HFFc6 (cell line): ENCODE measurements around the gene SSNA1. TPM values are rescaled to one million over a fixed set of nuclear protein-coding genes. Genes with fewer than 3 reads are reported as not detected.

ENCODE experiments used
- DNase-seq: peaks from one replicate; pipeline ENCODE4 v3.0.0-alpha.2; 2018
- H3K27ac Mint-ChIP-seq: 2 replicates; pipeline ENCODE4 v1.8.0; 2020; ENCODE audit warnings: mild to moderate bottlenecking, mixed read lengths
- H3K27me3 Mint-ChIP-seq: 2 replicates; pipeline ENCODE4 v1.8.0; 2021; ENCODE audit warnings: mild to moderate bottlenecking, moderate library complexity, mixed read lengths; ENCODE audit not compliant: insufficient read depth
- H3K36me3 Mint-ChIP-seq: 2 replicates; pipeline ENCODE4 v1.8.0; 2021; ENCODE audit warnings: low read depth, mixed read lengths
- H3K4me1 Mint-ChIP-seq: 2 replicates; pipeline ENCODE4 v1.8.0; 2020; ENCODE audit warnings: low read depth, mixed read lengths
- H3K4me3 Mint-ChIP-seq: 2 replicates; pipeline ENCODE4 v1.8.0; 2020; ENCODE audit warnings: mild to moderate bottlenecking, moderate library complexity, mixed read lengths
- H3K9me3 Mint-ChIP-seq: 2 replicates; pipeline ENCODE4 v1.8.0; 2020; ENCODE audit warnings: mild to moderate bottlenecking, mixed read lengths
- CTCF ChIP-seq: fragments of 200-600 bp; sonication (generic); IDR thresholded peaks from 2 replicates; pipeline ENCODE4 v1.5.0; 2021; ENCODE audit warnings: antibody characterized with exemption, mild to moderate bottlenecking
- total RNA-seq, 6 experiments: library from RNA; stranded (reverse); fragmentation: NEBNext Ultra II Directional; extraction: Animal tissue kit (Norgen Biotek cat#: 25700); gene quantifications; 2 replicates in 1 of 6; 3 replicates in 5 of 6; pipeline ENCODE4 v1.2.3, GENCODE V29; 2021

The SSNA1 gene
- total RNA-seq, 6 experiments from 2014 or later, result 76.7 to 82.8 (median 82.1) TPM

GRCh38 chr9:137149942-137150616 is 38.4 kb upstream of the SSNA1 start:
- DNase-seq, result no peak
- no peaks in the 10 kb centered on the region for H3K4me1 Mint-ChIP-seq
- TF ChIP-seq CTCF, result no peak
- H3K27ac Mint-ChIP-seq, result no peak overlapping the region
- H3K9me3 Mint-ChIP-seq, result no peaks in the 10 kb centered on the region
- peaks cover 1% of the 10 kb centered on the region for H3K27me3 Mint-ChIP-seq
- no peak overlapping the region for H3K4me3 Mint-ChIP-seq
- H3K36me3 Mint-ChIP-seq, result no peaks in the 10 kb centered on the region

GRCh38 chr9:137150617-137151457 is 37.6 kb upstream of the SSNA1 start:
- no peak for TF ChIP-seq CTCF
- Mint-ChIP-seq H3K36me3 (no peaks in the 10 kb centered on the region), H3K27me3 (peaks cover 1% of the 10 kb centered on the region), H3K4me1 (no peaks in the 10 kb centered on the region), H3K27ac (no peak overlapping the region), H3K9me3 (no peaks in the 10 kb centered on the region), H3K4me3 (no peak overlapping the region)
- DNase-seq, result peak; percentile 17

- no peak for DNase-seq
- Mint-ChIP-seq H3K27me3 (peaks cover 1% of the 10 kb centered on the region), H3K9me3 (no peaks in the 10 kb centered on the region), H3K27ac (no peak overlapping the region), H3K4me3 (no peak overlapping the region), H3K4me1 (no peaks in the 10 kb centered on the region), H3K36me3 (no peaks in the 10 kb centered on the region)
- TF ChIP-seq CTCF, result no peak
Observed at GRCh38 chr9:137152844-137153405, 35.6 kb upstream of the SSNA1 start.

GRCh38 chr9:137156567-137157375 is 31.7 kb upstream of the SSNA1 start:
- no peak overlapping the region for H3K27ac Mint-ChIP-seq
- H3K27me3 Mint-ChIP-seq, result peaks cover 15% of the 10 kb centered on the region
- H3K4me1 Mint-ChIP-seq, result no peaks in the 10 kb centered on the region
- no peak for TF ChIP-seq CTCF
- H3K36me3 Mint-ChIP-seq, result no peaks in the 10 kb centered on the region
- H3K9me3 Mint-ChIP-seq, result no peaks in the 10 kb centered on the region
- no peak overlapping the region for H3K4me3 Mint-ChIP-seq
- no peak for DNase-seq
